ENCODE measurements around the gene CDC25B.
A peak's percentile ranks its signal among the peaks of the same experiment; 100 is the strongest.

CDC25B gene

GRCh38 chr20:3808544-3808943 is 12.4 kb downstream of the CDC25B start:
- Histone ChIP-seq H3K27me3 (ENCODE audit: insufficient read depth, low read length, poor library complexity, severe bottlenecking) (no peaks in the 10 kb centered on the region), H3K36me3 (ENCODE audit: insufficient read depth, low read length) (peaks cover 22% of the 10 kb centered on the region; the same call in 1 of the 2 replicates), H3K4me3 (ENCODE audit: low read length, poor library complexity, severe bottlenecking) (no peak overlapping the region), H4K20me1 (ENCODE audit: insufficient read depth, low read length, poor library complexity, severe bottlenecking) (no peaks in the 10 kb centered on the region), H3K4me1 (ENCODE audit: insufficient read depth, low read length, poor library complexity, severe bottlenecking) (peaks cover 16% of the 10 kb centered on the region), H3K9me2 (replicated peaks; ENCODE audit: low read depth, low read length) (no peaks in the 10 kb centered on the region), H3K9me3 (ENCODE audit: insufficient read depth, low read depth, low read length) (no peaks in the 10 kb centered on the region), H2AFZ (ENCODE audit: low read length) (no peak overlapping the region), H3K9ac (ENCODE audit: low read depth, low read length, poor library complexity, severe bottlenecking) (no peak overlapping the region), H3F3A (ENCODE audit: low read depth) (peaks cover 5% of the 10 kb centered on the region; the same call in 1 of the 2 replicates), H3K79me2 (ENCODE audit: insufficient read depth, low read length) (no peaks in the 10 kb centered on the region), H3K4me2 (ENCODE audit: low read depth, low read length, poor library complexity, severe bottlenecking) (no peak overlapping the region)
- TF ChIP-seq EZH2phosphoT487 (IDR thresholded peaks at IDR 0.05; ENCODE audit: borderline replicate concordance) (no peak), CTCF (conservative IDR thresholded peaks at IDR 0.05; ENCODE audit: low read length) (no peak)

GRCh38 chr20:3811467-3812258 is 15.6 kb downstream of the CDC25B start:
- peak overlapping the region; percentile 58 for H3K4me2 ChIP-seq (ENCODE audit: low read depth, low read length, poor library complexity, severe bottlenecking)
- peaks cover 39% of the 10 kb centered on the region for H3K4me1 ChIP-seq (ENCODE audit: insufficient read depth, low read length, poor library complexity, severe bottlenecking)
- H3F3A ChIP-seq (ENCODE audit: low read depth), result peaks cover 5% of the 10 kb centered on the region; the same call in 1 of the 2 replicates
- no peaks in the 10 kb centered on the region for H3K36me3 ChIP-seq (ENCODE audit: insufficient read depth, low read length)
- H3K4me3 ChIP-seq (ENCODE audit: low read length, poor library complexity, severe bottlenecking), result peak overlapping the region; percentile 45
- peak overlapping the region; percentile 85 for H2AFZ ChIP-seq (ENCODE audit: low read length)
- no peaks in the 10 kb centered on the region for H4K20me1 ChIP-seq (ENCODE audit: insufficient read depth, low read length, poor library complexity, severe bottlenecking)
- no peaks in the 10 kb centered on the region for H3K9me2 ChIP-seq (replicated peaks; ENCODE audit: low read depth, low read length)
- H3K79me2 ChIP-seq (ENCODE audit: insufficient read depth, low read length), result no peaks in the 10 kb centered on the region
- H3K9ac ChIP-seq (ENCODE audit: low read depth, low read length, poor library complexity, severe bottlenecking), result peak overlapping the region; percentile 67
- no peaks in the 10 kb centered on the region for H3K9me3 ChIP-seq (ENCODE audit: insufficient read depth, low read depth, low read length)
- TF ChIP-seq EZH2phosphoT487 (IDR thresholded peaks at IDR 0.05; ENCODE audit: borderline replicate concordance) (no peak), CTCF (conservative IDR thresholded peaks at IDR 0.05; ENCODE audit: low read length) (no peak)
- no peaks in the 10 kb centered on the region for H3K27me3 ChIP-seq (ENCODE audit: insufficient read depth, low read length, poor library complexity, severe bottlenecking)

- Histone ChIP-seq H2AFZ (ENCODE audit: low read length) (peak overlapping the region; percentile 85; the same call in 1 of the 2 replicates), H3K4me1 (ENCODE audit: insufficient read depth, low read length, poor library complexity, severe bottlenecking) (peaks cover 41% of the 10 kb centered on the region), H3K4me2 (ENCODE audit: low read depth, low read length, poor library complexity, severe bottlenecking) (peak overlapping the region; percentile 58), H3K79me2 (ENCODE audit: insufficient read depth, low read length) (no peaks in the 10 kb centered on the region), H3K9ac (ENCODE audit: low read depth, low read length, poor library complexity, severe bottlenecking) (peak overlapping the region; percentile 67), H3K9me2 (replicated peaks; ENCODE audit: low read depth, low read length) (no peaks in the 10 kb centered on the region), H3K9me3 (ENCODE audit: insufficient read depth, low read depth, low read length) (no peaks in the 10 kb centered on the region), H3F3A (ENCODE audit: low read depth) (no peaks in the 10 kb centered on the region), H3K36me3 (ENCODE audit: insufficient read depth, low read length) (no peaks in the 10 kb centered on the region), H4K20me1 (ENCODE audit: insufficient read depth, low read length, poor library complexity, severe bottlenecking) (no peaks in the 10 kb centered on the region), H3K27me3 (ENCODE audit: insufficient read depth, low read length, poor library complexity, severe bottlenecking) (no peaks in the 10 kb centered on the region), H3K4me3 (ENCODE audit: low read length, poor library complexity, severe bottlenecking) (peak overlapping the region; percentile 28)
- TF ChIP-seq EZH2phosphoT487 (IDR thresholded peaks at IDR 0.05; ENCODE audit: borderline replicate concordance), result no peak
- no peak for TF ChIP-seq CTCF (conservative IDR thresholded peaks at IDR 0.05; ENCODE audit: low read length)
These were observed 16.2 kb downstream of the CDC25B start for GRCh38 chr20:3812259-3812681.
